IMR-90 (cell line): ENCODE results near the gene SEC16A. TPM values are rescaled to one million over a fixed set of nuclear protein-coding genes. Genes with fewer than 3 reads are reported as not detected.

ENCODE experiments used
- ATAC-seq: fragments of 200-7000 bp; cut with Tn5 transposase; 2 replicates; pipeline ENCODE4 v1.9.1; 2020; ENCODE audit warnings: low read depth, mild to moderate bottlenecking, moderate library complexity
- BruUV-seq: library from RNA; stranded (reverse); fragments of 400-500 nt; replicated peaks from 2 replicates; lab custom pipeline; 2021; lab: Mats Ljungman, UMichigan
- CTCF ChIA-PET: fragments of 300-600 bp; formaldehyde crosslinking; extraction: SDS; loops from one replicate; lab custom pipeline; 2021; ENCODE audit warnings: antibody characterized with exemption; lab: Yijun Ruan, JAX
- POLR2A ChIA-PET: fragments of 300-600 bp; sonication (Branson Sonifier 250); formaldehyde crosslinking; loops from one replicate; lab custom pipeline; 2022; ENCODE audit warnings: antibody characterized with exemption; ENCODE audit not compliant: unreplicated experiment; lab: Charles Lee
- DNase-seq: peaks from one replicate; pipeline ENCODE4 v3.0.0; 2013
- H2AFZ ChIP-seq: replicated peaks from 2 replicates; pipeline ENCODE3; 2013; ENCODE audit warnings: low read length, mild to moderate bottlenecking; ENCODE audit not compliant: poor library complexity
- H2AK5ac ChIP-seq: 2 replicates; pipeline ENCODE4 v1.6.1; 2013; ENCODE audit warnings: low read depth, low read length, inconsistent platforms
- H2AK9ac ChIP-seq: replicated peaks from 2 replicates; pipeline ENCODE3; 2013; ENCODE audit warnings: mild to moderate bottlenecking, low read depth, low read length, moderate library complexity; ENCODE audit not compliant: poor library complexity
- H2BK120ac ChIP-seq: 2 replicates; pipeline ENCODE4 v1.6.1; 2013; ENCODE audit warnings: low read depth, low read length, inconsistent platforms
- H2BK15ac ChIP-seq: 3 replicates; pipeline ENCODE4 v1.6.1; 2013; ENCODE audit warnings: low read depth, low read length, inconsistent platforms
- H2BK20ac ChIP-seq: 2 replicates; pipeline ENCODE4 v1.6.1; 2013; ENCODE audit warnings: low read depth, mild to moderate bottlenecking, inconsistent platforms, low read length, moderate library complexity
- H2BK5ac ChIP-seq: 2 replicates; pipeline ENCODE4 v1.6.1; 2013; ENCODE audit warnings: mild to moderate bottlenecking, low read depth, low read length, inconsistent platforms; ENCODE audit not compliant: poor library complexity, severe bottlenecking
- H3K14ac ChIP-seq: replicated peaks from 2 replicates; pipeline ENCODE4 v1.6.1; 2013; ENCODE audit warnings: low read depth, low read length, inconsistent platforms
- H3K18ac ChIP-seq: 2 replicates; pipeline ENCODE4 v1.6.1; 2013; ENCODE audit warnings: low read depth, low read length, control low read depth
- H3K23ac ChIP-seq: 2 replicates; pipeline ENCODE4 v1.6.1; 2013; ENCODE audit warnings: low read depth, low read length, inconsistent platforms
- H3K27ac ChIP-seq: 2 replicates; pipeline ENCODE4 v1.5.1; 2013; ENCODE audit warnings: mild to moderate bottlenecking, control low read depth, low read length; ENCODE audit not compliant: insufficient read depth
- H3K27me3 ChIP-seq: 2 replicates; pipeline ENCODE4 v1.6.1; 2013; ENCODE audit warnings: low read length; ENCODE audit not compliant: control insufficient read depth, insufficient read depth
- H3K36me3 ChIP-seq: 2 replicates; pipeline ENCODE4 v1.6.1; 2013; ENCODE audit warnings: low read length, mixed read lengths; ENCODE audit not compliant: control insufficient read depth, insufficient read depth
- H3K4ac ChIP-seq: 2 replicates; pipeline ENCODE4 v1.6.1; 2013; ENCODE audit warnings: low read depth, low read length, inconsistent platforms
- H3K4me1 ChIP-seq: 2 replicates; pipeline ENCODE4 v1.6.1; 2013; ENCODE audit warnings: low read length, mixed read lengths; ENCODE audit not compliant: control insufficient read depth, insufficient read depth
- H3K4me2 ChIP-seq: 2 replicates; pipeline ENCODE4 v1.6.1; 2013; ENCODE audit warnings: low read depth, mild to moderate bottlenecking, control low read depth, low read length, moderate library complexity
- H3K4me3 ChIP-seq: 2 replicates; pipeline ENCODE4 v1.5.1; 2013; ENCODE audit warnings: low read depth, mild to moderate bottlenecking, control low read depth, low read length, moderate library complexity; ENCODE audit not compliant: insufficient read depth
- H3K56ac ChIP-seq: 2 replicates; pipeline ENCODE4 v1.6.1; 2013; ENCODE audit warnings: low read length, inconsistent platforms; ENCODE audit not compliant: insufficient read depth; ENCODE audit errors: extremely low read depth
- H3K79me1 ChIP-seq, 2 experiments: 2 replicates each; pipeline ENCODE4 v1.6.1; 2013; ENCODE audit warnings: low read length in 2 of 2, inconsistent platforms in 1 of 2, low read depth in 1 of 2
- H3K9ac ChIP-seq: 2 replicates; pipeline ENCODE4 v1.6.1; 2013; ENCODE audit warnings: low read depth, low read length, control low read depth
- H3K9me1 ChIP-seq: 2 replicates; pipeline ENCODE4 v1.6.1; 2013; ENCODE audit warnings: low read length, inconsistent platforms; ENCODE audit not compliant: insufficient read depth
- H3K9me3 ChIP-seq: 2 replicates; pipeline ENCODE4 v1.6.1; 2013; ENCODE audit warnings: low read length; ENCODE audit not compliant: control insufficient read depth, insufficient read depth
- H4K20me1 ChIP-seq: 2 replicates; pipeline ENCODE4 v1.6.1; 2013; ENCODE audit warnings: low read length, inconsistent platforms; ENCODE audit not compliant: insufficient read depth
- H4K5ac ChIP-seq: 2 replicates; pipeline ENCODE4 v1.6.1; 2013; ENCODE audit warnings: mild to moderate bottlenecking, low read depth, low read length, control low read depth
- H4K8ac ChIP-seq, 2 experiments: 2 replicates each; pipeline ENCODE4 v1.6.1; 2013; ENCODE audit warnings: low read depth in 2 of 2, low read length in 2 of 2, control low read depth in 1 of 2, inconsistent platforms in 1 of 2
- H4K91ac ChIP-seq: 2 replicates; pipeline ENCODE4 v1.6.1; 2013; ENCODE audit warnings: low read depth, low read length, inconsistent platforms; ENCODE audit not compliant: insufficient read depth
- BHLHE40 ChIP-seq: fragments of 150-350 bp; IDR thresholded peaks from 2 replicates; pipeline ENCODE4 v1.6.1; 2016; ENCODE audit warnings: mild to moderate bottlenecking, low read depth, low read length
- CEBPB ChIP-seq: IDR thresholded peaks from 2 replicates; pipeline ENCODE4 v1.6.1; 2012; ENCODE audit warnings: low read depth, low read length, improper control_type of control experiment
- CHD1 ChIP-seq: IDR thresholded peaks from 2 replicates; pipeline ENCODE4 v1.6.1; 2012; ENCODE audit warnings: low read depth, low read length, improper control_type of control experiment
- FOS ChIP-seq: fragments of 150-350 bp; IDR thresholded peaks from 2 replicates; pipeline ENCODE4 v1.6.1; 2016; ENCODE audit warnings: low read depth, low read length
- MAFK ChIP-seq: IDR thresholded peaks from 2 replicates; pipeline ENCODE4 v1.6.1; 2012; ENCODE audit warnings: low read depth, low read length, improper control_type of control experiment
- MXI1 ChIP-seq: IDR thresholded peaks from 2 replicates; pipeline ENCODE4 v1.6.1; 2012; ENCODE audit warnings: low read depth, mild to moderate bottlenecking, low read length, moderate library complexity, borderline replicate concordance
- NFE2L2 ChIP-seq: fragments of 150-350 bp; IDR thresholded peaks from 2 replicates; pipeline ENCODE4 v1.6.1; 2016; ENCODE audit warnings: low read depth, mild to moderate bottlenecking, low read length
- POLR2A ChIP-seq: IDR thresholded peaks from 2 replicates; pipeline ENCODE4 v1.6.1; 2012; ENCODE audit warnings: mild to moderate bottlenecking, low read depth, low read length
- USF2 ChIP-seq: fragments of 150-350 bp; IDR thresholded peaks from 2 replicates; pipeline ENCODE4 v1.6.1; 2017; ENCODE audit warnings: mild to moderate bottlenecking, antibody characterized with exemption, low read length, low read depth
- WGBS, 2 experiments: methylation state at CpG; one replicate each; pipeline versions ENCODE4 v1.1.5 to v1.1.7; 2013; ENCODE audit warnings: missing lambda C conversion rate in 2 of 2; ENCODE audit not compliant: insufficient read length in 1 of 2; ENCODE audit errors: extremely low coverage in 2 of 2; 5-methylcytosine and 5-hydroxymethylcytosine counted together
- dilution Hi-C: fragments of 300-500 bp; cut with HindIII; formaldehyde crosslinking; loops from one replicate; pipeline ENCODE4 v1.14.3; 2018; ENCODE audit warnings: low sequenced_read_pairs; ENCODE audit not compliant: unreplicated experiment
- in situ Hi-C: fragments of 300-500 bp; cut with MboI; formaldehyde crosslinking; loops from 3 replicates; pipeline ENCODE4 v1.14.3; 2019; ENCODE audit warnings: low sequenced_read_pairs, inconsistent platforms, mixed read lengths
- intact Hi-C: fragments of 100-400 bp; cut with micrococcal nuclease; formaldehyde crosslinking; loops from 2 replicates; pipeline ENCODE4 v1.10.0; 2022
- polyA plus RNA-seq, 3 experiments: library from polyadenylated mRNA; depleted of rRNA; stranded (reverse); fragments of >200 nt; gene quantifications; 2 replicates each; pipeline ENCODE4 v1.2.3, GENCODE V29; 2012; ENCODE audit warnings: low replicate concordance in 1 of 3
- total RNA-seq: library from RNA; depleted of rRNA; stranded (reverse); fragments of >200 nt; gene quantifications from 2 replicates; pipeline ENCODE4 v1.2.3, GENCODE V29; 2012
- TF ChIP-seq, protein P1 (sequence below): fragments of 150-350 bp; IDR thresholded peaks from 2 replicates; pipeline ENCODE4 v1.6.1; 2016; ENCODE audit warnings: low read depth, mild to moderate bottlenecking, low read length, moderate library complexity, borderline replicate concordance

The SEC16A gene
- total and polyA plus RNA-seq, 2 of the 4 experiments (the other 2 are of a cell fraction): 12.2 to 48.1 TPM

DNA sequence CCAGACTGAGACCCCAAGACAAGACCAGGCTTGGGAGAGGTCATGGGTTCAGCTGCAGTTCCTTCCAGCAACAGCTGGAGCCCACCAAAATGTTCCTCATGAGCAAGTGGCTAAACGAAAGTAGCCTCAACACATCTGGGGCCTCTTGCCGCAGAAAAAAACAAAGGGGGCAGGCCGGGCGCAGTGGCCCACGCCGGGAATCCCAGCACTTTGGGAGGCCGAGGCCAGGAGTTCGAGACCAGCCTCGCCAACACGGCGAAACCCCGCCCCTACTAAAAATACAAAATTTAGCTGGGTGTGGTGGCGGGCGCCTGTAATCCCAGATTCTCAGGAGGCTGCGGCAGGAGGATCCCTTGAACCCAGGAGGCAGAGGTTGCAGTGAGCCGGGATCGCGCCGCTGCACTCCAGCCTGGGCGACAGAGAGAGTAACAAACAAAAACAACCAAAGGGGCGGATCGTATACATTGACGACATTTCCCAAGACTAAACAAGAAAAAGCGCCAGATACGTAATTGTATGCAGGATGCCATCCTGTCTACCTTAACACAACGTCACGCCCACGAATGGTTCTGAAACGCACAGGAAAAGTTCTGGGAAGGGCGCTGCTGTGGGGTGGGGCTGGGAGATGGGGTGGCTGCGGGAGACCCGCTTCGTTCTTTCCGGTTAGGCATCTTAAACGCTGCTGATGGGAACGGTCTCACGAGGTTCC lies 44.8 kb downstream of the SEC16A start:
- Histone ChIP-seq H3K18ac (no peak overlapping the region), H3K4ac (peak overlapping the region; percentile 61; the same call in 1 of the 2 replicates), H2BK20ac (no peak overlapping the region), H2BK120ac (no peak overlapping the region), H3K23ac (peak overlapping the region; percentile 92), H3K4me3 (peak overlapping the region; percentile 90), H3K4me1 (peaks cover 7% of the 10 kb centered on the region), H2BK5ac (no peak overlapping the region), H4K20me1 (peaks cover 71% of the 10 kb centered on the region), H2BK15ac (no peak overlapping the region), H3K56ac (no peak overlapping the region), H3K14ac (peak overlapping the region; percentile 85), H3K4me2 (peak overlapping the region; percentile 87), H3K27ac (peak overlapping the region; percentile 73), H3K36me3 (peaks cover 41% of the 10 kb centered on the region), H4K8ac (peak overlapping the region in 1 of 2 experiments; percentile 11; a peak in 2 of 4 replicates), H2AK5ac (peak overlapping the region; percentile 66), H3K9me1 (peaks cover 8% of the 10 kb centered on the region; the same call in 1 of the 2 replicates), H4K5ac (no peak overlapping the region), H3K9ac (peak overlapping the region; percentile 89), H2AFZ (peak overlapping the region; percentile 93), H3K9me3 (no peaks in the 10 kb centered on the region), H2AK9ac (peak overlapping the region; percentile 99), H3K27me3 (no peaks in the 10 kb centered on the region), H3K79me1 (peaks cover 6 to 70% of the 10 kb centered on the region in 2 experiments), H4K91ac (no peak overlapping the region)
- TF ChIP-seq CHD1: no peak
- no peak for TF ChIP-seq FOS
- TF ChIP-seq CEBPB: no peak
- no peak for TF ChIP-seq MXI1
- TF ChIP-seq USF2: no peak
- no peak for TF ChIP-seq MAFK
- TF ChIP-seq BHLHE40: no peak
- TF ChIP-seq POLR2A: no peak
- no peak for TF ChIP-seq NFE2L2
- TF ChIP-seq, protein P1, sequence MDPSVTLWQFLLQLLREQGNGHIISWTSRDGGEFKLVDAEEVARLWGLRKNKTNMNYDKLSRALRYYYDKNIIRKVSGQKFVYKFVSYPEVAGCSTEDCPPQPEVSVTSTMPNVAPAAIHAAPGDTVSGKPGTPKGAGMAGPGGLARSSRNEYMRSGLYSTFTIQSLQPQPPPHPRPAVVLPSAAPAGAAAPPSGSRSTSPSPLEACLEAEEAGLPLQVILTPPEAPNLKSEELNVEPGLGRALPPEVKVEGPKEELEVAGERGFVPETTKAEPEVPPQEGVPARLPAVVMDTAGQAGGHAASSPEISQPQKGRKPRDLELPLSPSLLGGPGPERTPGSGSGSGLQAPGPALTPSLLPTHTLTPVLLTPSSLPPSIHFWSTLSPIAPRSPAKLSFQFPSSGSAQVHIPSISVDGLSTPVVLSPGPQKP: no peak
- POLR2A ChIA-PET: no interaction called here
- dilution Hi-C loops (no loop called here), in situ Hi-C loops (no loop called here), intact Hi-C loops (loop anchor here (2.0 kb wide), 1 partner anchor 45 kb away; the partner anchor contains the start of gene SEC16A)
- ATAC-seq (no peak), DNase-seq (peak; percentile 36)
- 20% methylated on average over 8 of the region's 37 CpGs; no CpG with 5 or more reads in 1 of the 2 experiments for WGBS, 2 experiments
- no TSS peak for BruUV-seq
- CTCF ChIA-PET: interaction anchor here (1.1 kb wide), 1 partner anchor 36 kb away, joined by 3 read pairs; no protein-coding TSS in a partner anchor
